Activated gamma-delta T cell treated with Interleukin-2 at 50 U/mL for 16 hours (primary cell): ENCODE results near the gene NUDT2.
A peak's percentile ranks its signal among the peaks of the same experiment; 100 is the strongest.
"Not testable (repeated sequence)": the region's sequence is repeated elsewhere in the genome, so short reads cannot be mapped to it uniquely, and the experiment has no call there.

Source experiments
- DNase-seq: peaks from one replicate; pipeline ENCODE4 v3.0.0-alpha.2; 2020

NUDT2 gene

DNA sequence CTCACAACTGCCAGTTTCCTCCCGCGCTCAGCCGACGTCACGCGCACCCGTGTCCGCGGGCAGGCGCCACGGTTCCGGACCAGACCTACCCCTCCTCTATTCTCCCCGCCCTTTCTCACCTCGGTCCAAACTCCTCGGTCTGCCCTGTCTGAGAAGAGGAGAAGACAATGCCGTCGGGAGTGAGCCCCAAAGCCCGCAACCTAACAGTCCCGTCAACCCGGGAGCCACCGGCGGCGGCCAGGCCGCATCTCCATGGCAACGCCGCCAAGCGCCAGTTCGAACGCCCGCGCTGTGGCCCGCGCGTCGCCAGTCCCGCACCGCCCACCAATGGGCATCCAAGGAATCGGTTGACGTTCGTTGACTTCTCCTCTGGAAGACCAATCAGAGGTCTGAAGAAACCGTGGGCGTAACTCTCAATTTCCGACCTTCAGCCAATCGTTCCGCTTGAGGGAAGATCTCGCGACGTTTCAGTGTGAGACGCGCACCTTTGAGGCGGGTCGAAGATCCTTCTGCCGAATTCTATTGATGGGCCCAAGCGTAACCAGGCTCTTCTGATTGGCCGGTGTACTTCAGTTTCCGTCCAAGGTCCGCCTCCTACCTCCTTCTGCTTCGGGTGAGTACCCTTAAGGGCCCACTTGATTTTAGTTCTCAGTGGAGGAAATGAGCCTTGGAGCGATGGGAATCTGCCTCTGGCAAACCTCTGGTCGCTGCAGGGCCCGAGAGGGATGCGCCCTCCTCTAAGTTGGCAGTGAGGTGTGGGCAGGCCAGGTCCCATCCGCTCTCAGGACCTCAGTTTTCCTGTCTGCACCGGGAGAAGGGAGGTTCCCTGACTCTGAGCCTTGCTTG lies at the start of gene NUDT2, which contains the start of gene KIF24:
Gene NUDT2, plus strand, starts transcription at position 583 of the 846 bp plus-strand sequence. CDS start 9,471 bp downstream, outside the sequence.
Gene KIF24, minus strand, starts transcription at position 282 of the 846 bp plus-strand sequence. CDS start 17,922 bp downstream, outside the sequence.
- DNase-seq, result peak; percentile 93

DNA sequence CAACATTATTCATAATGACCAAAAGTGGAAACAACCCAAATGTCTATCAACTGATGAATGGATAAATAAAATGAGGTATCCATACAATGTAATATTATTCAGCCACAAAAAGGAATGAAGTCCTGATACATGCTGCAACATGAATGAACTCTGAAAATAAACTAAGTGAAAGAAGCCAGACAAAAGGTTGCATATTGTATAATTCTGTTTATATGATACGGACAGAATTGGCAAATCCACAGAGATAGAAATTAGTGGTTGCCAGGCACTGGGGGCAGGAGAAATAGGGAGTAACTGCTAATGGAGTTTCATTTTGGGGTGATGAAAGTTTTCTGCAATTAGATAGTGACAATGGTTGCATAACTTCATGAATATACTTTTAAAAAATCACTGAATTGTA lies 47.3 kb upstream of the NUDT2 start:
- no peak for DNase-seq

GRCh38 chr9:34289159-34289558 lies 40.2 kb upstream of the NUDT2 start:
- DNase-seq, result no peak

- DNase-seq, result no peak
Measured at GRCh38 chr9:34291023-34291422, 38.3 kb upstream of the NUDT2 start.

DNA sequence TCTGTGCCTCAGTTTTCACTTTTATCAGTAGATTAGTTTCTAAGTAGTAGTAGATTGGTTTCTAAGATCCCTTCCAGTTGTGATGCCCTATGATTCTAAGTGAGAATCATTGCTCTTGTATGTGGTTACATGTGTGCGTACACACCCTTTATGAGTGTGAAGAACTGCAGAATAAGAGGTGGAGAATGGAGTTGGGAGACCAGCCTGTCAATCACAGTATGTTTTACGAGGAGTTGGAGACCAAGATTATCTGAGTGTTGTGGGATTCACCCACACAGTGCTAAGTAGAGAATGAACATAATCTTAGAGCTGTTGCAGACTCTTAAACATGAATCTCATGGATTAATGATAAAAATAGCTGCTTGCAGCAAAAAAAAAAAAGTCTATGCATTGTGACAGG lies 37.9 kb upstream of the NUDT2 start:
- no peak for DNase-seq

DNA sequence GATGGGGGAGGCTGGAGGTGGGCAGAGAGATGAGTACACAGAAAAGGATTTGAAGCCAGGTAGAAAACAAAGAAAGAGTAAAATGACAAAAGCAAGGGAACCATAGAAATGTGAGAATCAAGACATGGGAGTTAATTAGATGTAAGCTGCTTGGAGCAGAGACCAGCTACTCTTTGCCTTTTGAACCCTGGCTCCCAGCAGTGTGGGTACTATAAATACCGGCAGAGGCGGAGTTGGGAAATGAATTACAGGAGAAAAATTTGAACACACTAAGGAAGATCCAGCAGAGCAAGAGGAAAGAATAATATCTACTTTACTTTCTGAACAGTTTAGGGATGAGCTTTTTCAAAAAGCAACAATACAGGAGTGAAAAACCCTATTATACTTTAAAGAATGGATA lies 36.8 kb upstream of the NUDT2 start:
- no peak for DNase-seq

DNA sequence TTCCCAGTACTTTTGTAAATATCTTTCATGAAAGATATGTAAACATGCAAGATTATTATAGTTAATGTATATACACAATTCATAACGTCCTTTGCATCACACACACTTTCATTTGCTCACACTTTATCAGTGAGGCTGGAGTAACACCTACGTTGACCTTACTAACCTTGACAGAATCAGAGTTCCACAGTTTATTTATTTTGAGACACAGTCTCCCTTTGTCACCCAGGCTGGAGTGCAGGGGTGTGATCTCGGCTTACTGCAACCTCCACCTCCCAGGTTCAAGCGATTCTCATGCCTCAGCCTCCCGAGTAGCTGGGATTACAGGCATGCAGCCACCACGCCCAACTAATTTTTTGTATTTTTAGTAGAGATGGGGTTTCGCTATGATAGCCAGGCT lies 28.3 kb upstream of the NUDT2 start:
- DNase-seq, result not testable (repeated sequence)

DNA sequence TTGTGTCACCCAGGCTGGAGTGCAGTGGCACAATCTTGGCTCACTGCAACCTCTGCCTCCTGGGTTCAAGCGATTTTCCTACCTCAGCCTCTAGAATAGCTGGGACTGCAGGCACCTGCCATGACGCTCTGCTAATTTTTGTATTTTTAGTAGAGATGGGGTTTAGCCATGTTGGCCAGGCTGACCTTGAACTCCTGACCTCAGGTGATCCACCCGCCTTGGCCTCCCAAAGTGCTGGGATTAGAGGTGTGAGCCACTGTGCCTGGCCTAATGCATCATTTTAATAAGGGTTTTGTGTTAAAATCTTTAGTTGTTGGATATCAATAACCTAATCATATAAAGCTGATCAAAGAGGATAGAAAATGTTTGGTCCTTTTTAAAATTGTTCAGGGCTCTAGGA lies 21.1 kb upstream of the NUDT2 start:
- not testable (repeated sequence) for DNase-seq

DNA sequence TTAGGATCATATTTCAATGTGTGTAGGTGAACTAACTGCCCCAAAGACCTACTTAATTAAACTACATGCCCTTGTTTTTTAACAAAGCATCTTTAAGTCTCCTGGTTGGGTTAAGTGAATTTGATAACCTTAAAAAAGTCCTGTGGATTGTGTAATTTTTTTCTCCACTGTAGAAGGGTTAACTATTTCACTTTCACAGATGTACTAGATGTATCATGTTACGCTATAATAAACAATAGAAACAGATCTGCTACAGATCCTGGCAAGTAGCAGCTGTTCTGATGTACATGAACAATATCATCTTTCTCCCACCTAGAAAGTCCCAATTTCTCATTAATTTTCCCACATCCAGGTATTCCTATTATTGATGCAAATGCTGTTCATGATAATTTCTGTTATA lies 19.2 kb upstream of the NUDT2 start:
- DNase-seq, result no peak

- DNase-seq, result no peak
Measured at GRCh38 chr9:34311499-34312185, 17.7 kb upstream of the NUDT2 start.

- DNase-seq, result no peak
Measured at GRCh38 chr9:34317436-34317835, 11.9 kb upstream of the NUDT2 start.

GRCh38 chr9:34318163-34318790 lies 11.1 kb upstream of the NUDT2 start:
- no peak for DNase-seq

- DNase-seq, result no peak
Measured at GRCh38 chr9:34321451-34321850, 7.9 kb upstream of the NUDT2 start.

DNA sequence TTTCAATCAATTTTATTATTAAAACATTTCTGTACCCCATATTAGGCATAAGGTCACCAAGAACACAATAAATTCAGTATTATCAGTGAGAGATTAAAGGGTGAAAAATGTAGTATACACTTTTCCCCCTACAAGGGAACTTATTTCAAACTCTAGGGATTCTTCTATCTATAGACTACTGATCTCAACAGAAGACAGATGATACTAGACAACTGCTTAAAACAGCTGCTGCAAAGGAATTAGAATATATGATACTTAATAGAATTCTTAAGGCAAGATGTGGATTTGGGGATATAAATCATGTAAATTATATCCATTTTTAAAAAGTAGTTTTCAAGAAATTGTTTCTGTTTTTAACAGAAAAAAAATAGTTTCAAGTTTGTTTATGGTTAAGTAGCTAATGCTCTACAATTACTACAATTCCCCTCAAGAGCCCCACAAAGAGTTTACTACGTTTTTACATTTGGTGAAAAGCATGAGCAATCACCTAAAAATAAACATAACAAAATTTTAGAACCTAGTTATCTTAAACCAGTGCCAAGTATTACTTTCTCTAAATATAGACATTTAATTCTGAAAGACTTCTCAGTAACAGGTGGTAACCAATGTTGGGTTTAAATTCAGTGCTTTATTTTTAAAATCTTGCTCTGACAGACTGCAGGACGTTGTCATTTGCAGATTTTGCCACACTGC lies 6.3 kb upstream of the NUDT2 start:
- no peak for DNase-seq

DNA sequence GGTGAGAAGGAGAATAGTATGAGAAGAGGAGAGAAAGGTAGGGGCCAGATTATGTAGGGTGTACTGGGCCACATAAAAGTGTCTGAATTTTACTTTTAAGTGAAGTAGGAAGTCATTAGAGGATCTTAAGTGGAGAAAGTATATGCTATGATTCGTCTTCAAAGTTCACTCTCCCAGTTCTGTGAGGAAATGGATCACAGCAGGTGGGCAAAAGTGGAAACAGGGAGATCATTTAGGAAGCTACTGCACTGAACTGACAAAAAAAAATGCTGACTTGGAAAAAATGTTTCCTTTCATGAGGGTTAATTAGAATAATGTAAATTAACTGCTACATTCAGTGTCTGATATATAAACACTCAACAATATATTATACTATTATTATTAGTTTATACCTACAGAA lies 2.7 kb upstream of the NUDT2 start:
- DNase-seq, result no peak

- no peak for DNase-seq
Measured at GRCh38 chr9:34328500-34328986, 826 bp upstream of the NUDT2 start.

DNA sequence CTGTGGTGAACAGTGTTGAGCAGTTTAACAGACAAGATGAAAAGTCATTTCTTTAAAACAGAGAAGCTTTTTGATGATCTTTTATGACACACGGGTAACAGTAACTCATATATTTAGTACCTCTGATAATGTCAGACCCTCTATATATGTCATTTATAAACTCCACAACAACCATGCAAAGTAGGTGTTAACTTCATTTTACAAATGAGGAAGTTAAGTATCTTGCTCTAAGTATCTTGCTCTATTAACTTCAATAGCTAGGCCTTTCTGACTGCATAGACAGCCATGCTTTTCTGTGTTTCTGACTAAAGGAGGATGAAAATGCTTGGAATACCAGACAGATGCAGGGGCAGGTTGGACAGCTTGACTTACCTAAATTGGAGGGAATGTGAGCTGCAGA lies 1.8 kb downstream of the NUDT2 start:
- DNase-seq, result no peak

DNA sequence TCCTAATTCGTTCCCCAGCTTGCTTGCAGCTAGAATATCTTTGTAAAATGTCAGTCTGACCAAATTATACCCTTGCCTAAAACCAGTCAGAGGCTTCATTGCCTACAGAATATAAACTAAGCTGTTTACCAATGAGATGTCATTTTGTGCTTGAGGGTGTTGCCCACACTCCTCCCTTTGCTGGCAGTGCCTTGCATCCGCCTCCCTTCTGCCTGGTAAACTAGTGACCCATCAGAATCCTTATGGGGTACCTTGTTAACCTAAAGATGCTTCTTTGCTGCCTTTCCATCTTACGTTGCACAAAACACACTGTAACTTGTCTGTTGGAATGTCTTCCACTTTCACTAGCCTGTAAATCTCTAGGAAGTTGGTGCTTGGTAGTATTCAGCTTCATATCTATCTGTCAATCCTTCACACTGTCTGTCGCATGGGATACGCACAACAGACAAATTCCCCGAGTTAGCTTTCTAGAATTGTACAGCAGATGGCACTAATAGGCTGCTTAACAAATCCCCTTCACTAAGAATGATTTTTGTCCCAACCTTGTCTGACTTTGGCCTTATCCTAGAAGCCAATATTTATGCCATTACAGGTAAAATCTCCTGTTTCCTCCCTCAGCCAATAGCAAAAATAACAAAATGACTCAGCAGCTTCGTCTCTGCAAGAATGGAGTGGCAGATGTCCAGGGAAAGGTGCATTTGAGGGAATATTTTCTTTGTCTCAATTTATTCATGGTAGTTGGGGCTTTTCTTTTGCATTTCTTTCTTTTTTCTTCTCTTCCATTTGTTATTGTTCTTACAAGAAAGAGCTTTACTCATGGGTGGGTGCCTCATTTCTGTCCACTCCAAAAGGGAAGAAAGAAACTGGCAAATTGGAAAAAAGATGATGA lies 3.0 kb downstream of the NUDT2 start:
- no peak for DNase-seq

DNA sequence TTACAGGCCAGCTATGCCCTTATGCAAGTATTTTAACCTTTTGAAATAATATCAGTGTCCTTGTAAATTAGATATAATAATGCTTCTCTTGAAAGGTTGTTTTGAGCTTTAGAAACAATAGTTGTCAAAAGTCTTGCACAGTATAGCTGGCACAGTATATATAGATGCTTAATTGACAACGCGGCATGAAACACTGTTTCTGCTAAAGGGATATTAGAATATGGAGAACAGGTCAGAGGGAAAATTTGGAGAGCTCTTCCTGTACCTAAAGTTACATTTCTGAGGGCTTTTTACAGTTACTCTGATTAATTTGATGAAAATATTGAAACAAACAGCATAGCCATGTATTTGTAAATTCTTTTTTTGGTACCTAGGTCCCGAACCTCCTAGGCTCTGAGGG lies 4.5 kb downstream of the NUDT2 start:
- no peak for DNase-seq

GRCh38 chr9:34334337-34334824 lies 5.0 kb downstream of the NUDT2 start:
- no peak for DNase-seq

GRCh38 chr9:34334916-34335315 lies 5.5 kb downstream of the NUDT2 start:
- no peak for DNase-seq

DNA sequence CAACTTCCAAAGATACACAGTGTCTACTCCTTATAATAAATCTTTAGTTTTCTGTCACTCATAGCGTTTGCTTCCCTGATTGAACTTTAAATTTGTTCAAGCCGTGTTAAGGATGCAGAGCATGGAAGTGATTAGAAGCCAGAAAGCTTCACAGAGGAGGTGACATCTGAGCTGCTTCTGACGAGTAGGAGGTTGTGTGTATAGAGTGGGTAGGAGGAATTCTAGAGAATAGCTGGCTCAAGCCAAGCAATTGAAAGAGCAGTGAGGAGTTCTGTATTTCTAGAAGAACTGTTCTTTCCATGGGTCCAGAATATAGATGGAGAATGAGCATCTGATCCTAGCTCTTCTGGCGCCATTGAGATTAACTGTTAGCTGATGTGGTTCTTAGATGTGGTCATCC lies 6.0 kb downstream of the NUDT2 start:
- no peak for DNase-seq
